A549 (cell line): ENCODE measurements around the gene SRPK2. TPM values are rescaled to one million over a fixed set of nuclear protein-coding genes. Genes with fewer than 3 reads are reported as not detected.

Experiments used
- ATAC-seq, 2 experiments: fragments of 200-7000 bp in 1 of 2; fragments of >200 bp in 1 of 2; cut with Nextera tagmentation in 1 of 2; cut with Tn5 transposase in 1 of 2; 3 replicates each; pipeline versions ENCODE4 v1.8.0 to v1.9.1; 2018 to 2020; ENCODE audit warnings: mild to moderate bottlenecking in 1 of 2, moderate library complexity in 1 of 2
- CTCF ChIA-PET: fragments of 300-600 bp; sonication (Branson Sonifier 250); formaldehyde crosslinking; extraction: SDS; loops from one replicate; lab custom pipeline; 2021; ENCODE audit warnings: antibody characterized with exemption, inconsistent platforms; lab: Yijun Ruan, JAX
- POLR2A ChIA-PET: fragments of 350-600 bp; formaldehyde crosslinking; extraction: SDS; loops from one replicate; lab custom pipeline; 2021; ENCODE audit warnings: antibody characterized with exemption, inconsistent platforms; lab: Yijun Ruan, JAX
- DNase-seq, 2 experiments: peaks; one replicate each; pipeline versions ENCODE4 v3.0.0 to v3.0.0-alpha.2; 2011 to 2016; ENCODE audit warnings: low read depth in 1 of 2, low spot score in 1 of 2
- FAIRE-seq: peaks from 2 replicates; lab custom pipeline; 2011; peaks lifted over from hg19 to GRCh38; lab: Jason Lieb, UNC
- H3K27ac ChIP-seq, 2 experiments: fragments of >200 bp; sonication (Bioruptor Twin); formaldehyde crosslinking; 3 replicates each; pipeline ENCODE4 v1.5.1; 2016 to 2017
- H3K4me1 ChIP-seq: fragments of >200 bp; sonication (Bioruptor Twin); formaldehyde crosslinking; 3 replicates; pipeline ENCODE4 v1.6.1; 2016
- H3K4me2 ChIP-seq: fragments of >200 bp; sonication (Bioruptor Twin); formaldehyde crosslinking; 3 replicates; pipeline ENCODE4 v1.6.1; 2016
- H3K4me3 ChIP-seq: fragments of >200 bp; sonication (Bioruptor Twin); formaldehyde crosslinking; 3 replicates; pipeline ENCODE4 v1.5.1; 2016
- H3K9me3 ChIP-seq: fragments of >200 bp; sonication (Bioruptor Twin); formaldehyde crosslinking; 3 replicates; pipeline ENCODE4 v1.6.1; 2016
- CBX2 ChIP-seq: fragments of 200-600 bp; sonication (generic); IDR thresholded peaks from 2 replicates; pipeline ENCODE4 v1.6.1; 2016; ENCODE audit warnings: low read depth, mild to moderate bottlenecking, borderline replicate concordance
- CEBPB ChIP-seq, 2 experiments: fragments of >200 bp in 1 of 2; sonication (Bioruptor Twin) in 1 of 2; formaldehyde crosslinking in 1 of 2; IDR thresholded peaks; 2 replicates each; pipeline ENCODE4 v1.6.1; 2012 to 2016
- CHD4 ChIP-seq: fragments of 200-600 bp; sonication (generic); IDR thresholded peaks from 2 replicates; pipeline ENCODE4 v1.6.1; 2016; ENCODE audit warnings: antibody characterized with exemption, mild to moderate bottlenecking, borderline replicate concordance
- EHMT2 ChIP-seq: fragments of 200-600 bp; sonication (generic); IDR thresholded peaks from 2 replicates; pipeline ENCODE4 v1.6.1; 2016; ENCODE audit warnings: antibody characterized with exemption, low read depth, mild to moderate bottlenecking, moderate library complexity
- EP300 ChIP-seq, 2 experiments: fragments of >200 bp; sonication (Bioruptor Twin); formaldehyde crosslinking; IDR thresholded peaks; 2 replicates in 1 of 2; 3 replicates in 1 of 2; pipeline ENCODE4 v1.6.1; 2016 to 2017
- HDAC2 ChIP-seq: fragments of 200-600 bp; sonication (generic); IDR thresholded peaks from 2 replicates; pipeline ENCODE4 v1.6.1; 2016
- HES2 ChIP-seq: fragments of >200 bp; sonication (Bioruptor Twin); formaldehyde crosslinking; IDR thresholded peaks from 2 replicates; pipeline ENCODE4 v1.6.1; 2016
- HEYL ChIP-seq: fragments of 250-450 bp; sonication (Bioruptor Pico); IDR thresholded peaks from 2 replicates; pipeline ENCODE4 v1.8.0; 2021; ENCODE audit warnings: mild to moderate bottlenecking, moderate library complexity
- HOXB13 ChIP-seq: fragments of 250-450 bp; sonication (Bioruptor Pico); IDR thresholded peaks from 2 replicates; pipeline ENCODE4 v1.5.0; 2020; ENCODE audit warnings: low read depth, mild to moderate bottlenecking, moderate library complexity
- HOXB5 ChIP-seq: fragments of 250-450 bp; sonication (Bioruptor Pico); IDR thresholded peaks from 2 replicates; pipeline ENCODE4 v1.5.0; 2020; ENCODE audit warnings: mild to moderate bottlenecking, moderate library complexity
- JUN ChIP-seq, 2 experiments: fragments of >200 bp; sonication (Bioruptor Twin); formaldehyde crosslinking; IDR thresholded peaks; 2 replicates in 1 of 2; 3 replicates in 1 of 2; pipeline ENCODE4 v1.6.1; 2016 to 2017
- KDM5A ChIP-seq: fragments of 200-600 bp; sonication (generic); IDR thresholded peaks from 2 replicates; pipeline ENCODE4 v1.6.1; 2016; ENCODE audit warnings: antibody characterized with exemption, mild to moderate bottlenecking
- MAZ ChIP-seq: fragments of 150-350 bp; IDR thresholded peaks from 2 replicates; pipeline ENCODE4 v1.6.1; 2014; ENCODE audit warnings: antibody characterized with exemption, low read depth, low read length, borderline replicate concordance
- MYC ChIP-seq: IDR thresholded peaks from 2 replicates; pipeline ENCODE4 v1.6.1; 2012; ENCODE audit warnings: mild to moderate bottlenecking, inconsistent platforms, low read length, improper control_type of control experiment, borderline replicate concordance
- PHF8 ChIP-seq: fragments of 200-600 bp; sonication (generic); IDR thresholded peaks from 2 replicates; pipeline ENCODE4 v1.6.1; 2016; ENCODE audit warnings: low read depth, mild to moderate bottlenecking, antibody characterized with exemption, moderate library complexity, borderline replicate concordance
- RARB ChIP-seq: fragments of 250-450 bp; sonication (Bioruptor Pico); IDR thresholded peaks from 2 replicates; pipeline ENCODE4 v1.8.0; 2021; ENCODE audit warnings: mild to moderate bottlenecking, moderate library complexity
- REST ChIP-seq: fragments of 200-600 bp; sonication (generic); IDR thresholded peaks from 2 replicates; pipeline ENCODE4 v1.6.1; 2016; ENCODE audit warnings: antibody characterized with exemption, mild to moderate bottlenecking, moderate library complexity
- RNF2 ChIP-seq: fragments of 200-600 bp; sonication (generic); IDR thresholded peaks from 2 replicates; pipeline ENCODE4 v1.6.1; 2016; ENCODE audit warnings: low read depth, mild to moderate bottlenecking, antibody characterized with exemption, moderate library complexity, borderline replicate concordance
- USF2 ChIP-seq: fragments of 450-650 bp; IDR thresholded peaks from 2 replicates; pipeline ENCODE4 v1.6.1; 2014; ENCODE audit warnings: antibody characterized with exemption
- ZFP36 ChIP-seq: fragments of 450-650 bp; IDR thresholded peaks from 2 replicates; pipeline ENCODE4 v1.6.1; 2014; ENCODE audit warnings: borderline replicate concordance; ENCODE audit not compliant: partially characterized antibody
- ZNF302 ChIP-seq: fragments of 250-450 bp; sonication (Bioruptor Pico); IDR thresholded peaks from 2 replicates; pipeline ENCODE4 v1.9.0; 2021; ENCODE audit warnings: inconsistent platforms, mild to moderate bottlenecking, moderate library complexity
- WGBS: methylation state at CpG from one replicate; pipeline ENCODE4 v1.1.6; 2017; ENCODE audit errors: missing lambda C conversion rate; 5-methylcytosine and 5-hydroxymethylcytosine counted together
- polyA plus RNA-seq, 4 experiments: library from polyadenylated mRNA; depleted of rRNA in 3 of 4; stranded (reverse); fragments of >200 nt; fragmentation: RNase III in 1 of 4; extraction: RNeasy Plus Mini Kit Qiagen cat#74134 plus additional on column Dnase treatment in 1 of 4; gene quantifications; 2 replicates in 3 of 4; 3 replicates in 1 of 4; pipeline ENCODE4 v1.2.3, GENCODE V29; 2011 to 2017

Gene SRPK2
- polyA plus RNA-seq, 2 of the 4 experiments (the other 2 are of a cell fraction): 23.0 to 30.9 TPM

- DNase-seq (no peak), FAIRE-seq (no peak), ATAC-seq (no peak)
- Histone ChIP-seq H3K4me3 (no peak overlapping the region), H3K4me1 (no peaks in the 10 kb centered on the region), H3K9me3 (no peaks in the 10 kb centered on the region), H3K4me2 (no peak overlapping the region), H3K27ac (no peak overlapping the region)
- 87% methylated on average over 3 of the region's 3 CpGs for WGBS
- POLR2A ChIA-PET: no interaction called here
- CTCF ChIA-PET: interaction anchor here (2.1 kb wide), 1 partner anchor 106 kb away, joined by 6 read pairs; no protein-coding TSS in a partner anchor
- TF ChIP-seq ZFP36 (no peak), HOXB13 (CRISPR knock-in tag) (no peak), RARB (CRISPR knock-in tag) (no peak), HDAC2 (no peak), USF2 (no peak), PHF8 (no peak), RNF2 (no peak), EHMT2 (no peak), MYC (no peak), MAZ (no peak), CHD4 (no peak), JUN (IDR thresholded peaks at IDR 0.05) (no peak), HEYL (no peak), HES2 (no peak), EP300 (IDR thresholded peaks at IDR 0.05) (no peak), HOXB5 (CRISPR knock-in tag) (no peak), KDM5A (no peak)
Observed at GRCh38 chr7:105086850-105087249, 301.9 kb downstream of the SRPK2 start.

- H3K4me3 ChIP-seq: no peak overlapping the region
- no peaks in the 10 kb centered on the region for H3K4me1 ChIP-seq
- ATAC-seq (no peak), DNase-seq (no peak), FAIRE-seq (no peak)
- TF ChIP-seq CEBPB (IDR thresholded peaks at IDR 0.05): no peak
- CTCF ChIA-PET: no interaction called here
- WGBS: 84% methylated on average over 1 of the region's 1 CpG
- POLR2A ChIA-PET: no interaction called here
- no peak overlapping the region for H3K27ac ChIP-seq
- no peaks in the 10 kb centered on the region for H3K9me3 ChIP-seq
- H3K4me2 ChIP-seq: no peak overlapping the region
Observed at GRCh38 chr7:105084581-105084980, 304.1 kb downstream of the SRPK2 start.

GRCh38 chr7:105079348-105079747 lies 309.4 kb downstream of the SRPK2 start:
- no peak for FAIRE-seq
- no peak overlapping the region for H3K4me2 ChIP-seq
- CTCF ChIA-PET: interaction anchor here (0.9 to 1.1 kb wide), 2 partner anchors 11 to 98 kb away, joined by 4 to 5 read pairs; no protein-coding TSS in a partner anchor
- no peak for ATAC-seq
- POLR2A ChIA-PET: no interaction called here
- H3K9me3 ChIP-seq: no peaks in the 10 kb centered on the region
- H3K4me1 ChIP-seq: no peaks in the 10 kb centered on the region
- H3K27ac ChIP-seq: no peak overlapping the region
- no peak for DNase-seq
- H3K4me3 ChIP-seq: no peak overlapping the region
- WGBS: 96% methylated on average over 6 of the region's 6 CpGs
- TF ChIP-seq ZNF302 (CRISPR knock-in tag): no peak
- TF ChIP-seq REST: no peak
- no peak for TF ChIP-seq CBX2
